GM19351 (cell line): Measurements from ENCODE around the gene POLN.

Experiments used
- ATAC-seq: cut with Tn5 transposase; IDR thresholded peaks from one replicate; pipeline ENCODE4 v1.9.1; 2021; ENCODE audit warnings: mild to moderate bottlenecking, moderate library complexity; ENCODE audit not compliant: unreplicated experiment

The POLN gene

GRCh38 chr4:2252530-2253091 lies 10.7 kb upstream of the POLN start:
- ATAC-seq: no peak

- no peak for ATAC-seq
These were observed 10.0 kb upstream of the POLN start for GRCh38 chr4:2251795-2252529.

GRCh38 chr4:2251073-2251794 lies 9.3 kb upstream of the POLN start:
- ATAC-seq: no peak

GRCh38 chr4:2250357-2251072 lies 8.6 kb upstream of the POLN start:
- ATAC-seq: no peak

- no peak for ATAC-seq
These were observed 7.8 kb upstream of the POLN start for GRCh38 chr4:2249526-2250356.

GRCh38 chr4:2248821-2249261 lies 6.9 kb upstream of the POLN start:
- no peak for ATAC-seq

GRCh38 chr4:2248044-2248780 lies 6.3 kb upstream of the POLN start:
- ATAC-seq: no peak

GRCh38 chr4:2247128-2248043 lies 5.5 kb upstream of the POLN start:
- ATAC-seq: no peak

GRCh38 chr4:2246384-2247127 lies 4.6 kb upstream of the POLN start:
- no peak for ATAC-seq

- no peak for ATAC-seq
These were observed 3.9 kb upstream of the POLN start for GRCh38 chr4:2245787-2246275.

- no peak for ATAC-seq
These were observed 3.3 kb upstream of the POLN start for GRCh38 chr4:2245057-2245786.

GRCh38 chr4:2243681-2244380 lies 1.9 kb upstream of the POLN start:
- ATAC-seq: no peak

- no peak for ATAC-seq
These were observed 918 bp downstream of the POLN start for GRCh38 chr4:2241003-2241402.

GRCh38 chr4:2236944-2237666 lies 4.8 kb downstream of the POLN start:
- ATAC-seq: no peak

GRCh38 chr4:2231082-2231481 lies 10.8 kb downstream of the POLN start:
- no peak for ATAC-seq

GRCh38 chr4:2226261-2226660 lies 15.7 kb downstream of the POLN start:
- ATAC-seq: no peak
